ENCODE data around the gene ROBO1.
A peak's percentile ranks its signal among the peaks of the same experiment; 100 is the strongest.
"Not testable (repeated sequence)": the region's sequence is repeated elsewhere in the genome, so short reads cannot be mapped to it uniquely, and the experiment has no call there.

ROBO1 gene

DNA sequence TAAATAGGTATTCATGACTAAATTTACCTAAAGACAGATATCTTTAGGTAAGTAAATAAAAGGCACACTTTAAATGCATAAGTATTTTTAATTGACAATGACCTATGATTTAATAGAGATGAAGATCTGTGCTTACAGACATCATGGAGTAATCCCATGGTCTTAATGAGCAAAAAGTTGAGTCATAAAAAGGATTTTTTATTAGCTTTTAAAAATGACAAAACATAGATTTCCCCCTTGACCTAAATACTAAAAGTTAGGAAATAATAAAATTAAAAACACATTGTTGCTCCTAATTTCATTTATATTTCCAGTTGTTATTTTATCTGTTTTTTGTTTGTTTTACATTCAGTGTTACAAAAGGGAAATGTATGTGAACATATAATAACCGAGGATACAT lies 1005.7 kb downstream of the ROBO1 start:
- no peak for DNase-seq

DNA sequence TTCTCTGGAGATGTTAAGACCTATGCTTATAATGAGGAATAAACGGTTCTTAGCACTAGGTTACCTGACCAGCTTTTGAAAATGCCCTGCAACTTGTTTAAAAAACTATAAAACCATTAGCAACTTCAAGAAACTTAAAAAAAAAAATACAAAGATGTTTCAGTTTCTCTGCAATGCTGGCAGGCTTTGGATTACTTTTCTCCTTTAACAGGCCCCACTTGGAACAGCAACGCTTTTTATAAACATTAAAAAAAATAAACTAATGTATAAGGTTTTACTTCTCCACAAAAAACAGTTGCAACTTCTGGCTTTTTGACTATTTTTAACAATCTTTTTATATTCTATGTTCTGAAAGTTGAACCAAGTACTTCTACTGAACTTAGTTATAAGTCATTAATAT lies 1006.7 kb downstream of the ROBO1 start:
- DNase-seq, result no peak

DNA sequence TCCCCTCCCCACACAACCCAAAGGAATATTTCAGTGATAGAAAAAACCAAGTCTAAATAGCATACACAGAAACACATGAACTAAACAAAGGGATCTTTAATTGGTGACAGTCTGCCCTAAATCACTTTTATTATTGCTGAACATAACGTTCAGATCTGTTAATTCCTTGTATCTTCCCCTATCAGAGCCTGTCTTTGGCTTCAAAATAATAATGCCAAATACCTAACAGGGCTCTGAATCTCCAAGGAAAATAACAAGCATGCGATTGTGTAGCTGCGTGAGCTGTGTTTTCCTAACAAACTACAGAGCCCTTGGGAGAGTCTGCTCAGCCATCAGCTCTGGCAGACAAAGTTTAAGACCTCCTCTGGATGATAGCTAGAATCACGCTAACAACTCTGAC lies 1010.1 kb downstream of the ROBO1 start:
- DNase-seq, result no peak

- no peak for DNase-seq
Measured at GRCh38 chr3:78754066-78754743, 1013.6 kb downstream of the ROBO1 start.

- DNase-seq, result no peak
Measured at GRCh38 chr3:78751266-78751665, 1016.5 kb downstream of the ROBO1 start.

DNA sequence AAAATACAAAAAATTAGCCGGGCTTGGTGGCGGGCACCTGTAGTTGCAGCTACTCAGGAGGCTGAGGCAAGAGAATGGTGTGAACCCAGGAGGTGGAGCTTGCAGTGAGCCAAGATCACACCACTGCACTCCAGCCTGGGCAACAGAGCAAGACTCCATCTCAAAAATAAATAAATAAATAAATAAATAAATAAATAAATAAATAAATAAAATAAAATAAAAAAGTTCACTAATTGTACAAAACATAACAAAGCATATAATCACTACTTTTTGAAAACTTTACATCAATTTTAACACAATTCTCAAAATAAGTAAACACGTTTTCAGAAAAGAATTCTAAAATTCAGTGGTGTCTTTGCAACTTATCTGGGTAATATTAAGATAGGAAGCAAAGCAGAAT lies 1017.5 kb downstream of the ROBO1 start:
- DNase-seq, result not testable (repeated sequence)

DNA sequence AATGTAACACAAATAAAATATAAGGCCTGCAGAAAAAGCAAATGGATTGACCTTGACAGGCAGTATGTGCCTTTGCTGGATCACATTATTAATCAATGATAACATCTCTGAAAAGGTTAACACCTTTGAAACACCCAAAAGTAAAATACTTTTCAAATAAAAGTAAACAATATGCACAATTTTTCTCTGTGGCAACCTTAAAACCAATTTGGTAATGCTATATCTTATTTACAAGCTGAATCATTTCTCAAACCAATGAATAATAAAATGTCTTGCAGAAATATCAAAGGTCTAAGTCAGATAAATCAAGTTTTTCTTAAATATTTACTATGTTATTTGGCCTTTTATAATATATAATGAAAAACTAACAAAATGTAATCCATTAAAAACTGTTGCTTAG lies 1018.7 kb downstream of the ROBO1 start:
- DNase-seq, result no peak

- DNase-seq, result no peak
Measured at GRCh38 chr3:78745847-78746246, 1022.0 kb downstream of the ROBO1 start.

- DNase-seq, result no peak
Measured at GRCh38 chr3:78742491-78742890, 1025.3 kb downstream of the ROBO1 start.

DNA sequence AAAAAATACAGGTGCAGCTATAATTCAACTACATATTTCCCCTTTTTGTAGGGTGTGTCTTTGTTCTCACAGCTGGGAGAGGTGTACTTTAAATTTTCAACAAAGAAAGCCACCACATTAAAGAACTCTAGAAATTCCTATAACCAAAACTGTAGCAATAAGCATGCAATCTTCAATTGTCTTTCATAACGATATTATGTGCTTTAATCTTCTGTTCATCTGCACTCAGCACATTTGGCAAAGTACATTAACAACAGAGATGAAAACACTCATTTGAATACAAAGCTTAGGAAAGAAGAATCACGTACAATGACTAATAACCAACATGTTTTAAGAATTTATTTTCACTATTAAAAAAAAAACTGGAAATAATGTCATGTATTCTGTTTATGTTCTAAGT lies 1025.8 kb downstream of the ROBO1 start:
- no peak for DNase-seq

DNA sequence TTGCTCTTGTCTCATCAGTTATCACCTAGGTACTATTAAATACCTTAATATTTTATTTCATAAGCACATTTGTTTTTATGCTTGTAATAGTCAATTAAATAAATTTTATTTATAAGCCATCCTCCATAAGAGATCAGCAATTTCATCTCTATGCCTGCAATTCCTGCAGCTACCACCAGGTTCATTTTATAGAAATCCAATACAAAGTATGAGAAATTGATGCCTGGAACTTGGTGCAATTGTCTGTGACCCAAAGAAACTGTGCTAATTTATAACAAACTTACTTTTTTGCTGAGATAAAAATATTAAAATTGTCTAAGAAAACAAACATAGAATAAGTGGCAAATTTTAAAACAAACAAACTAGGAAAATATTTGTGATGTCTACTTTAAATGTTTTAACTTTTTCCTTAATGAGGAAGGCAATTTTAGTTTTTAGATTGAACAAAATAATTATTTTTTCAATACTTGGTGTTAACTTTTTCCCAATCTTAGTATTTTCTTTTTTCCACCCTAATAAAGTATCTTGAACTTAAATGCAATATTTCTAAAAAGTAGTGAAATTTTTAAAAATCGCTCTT lies 1026.6 kb downstream of the ROBO1 start:
- peak; percentile 16 to 57 for DNase-seq

DNA sequence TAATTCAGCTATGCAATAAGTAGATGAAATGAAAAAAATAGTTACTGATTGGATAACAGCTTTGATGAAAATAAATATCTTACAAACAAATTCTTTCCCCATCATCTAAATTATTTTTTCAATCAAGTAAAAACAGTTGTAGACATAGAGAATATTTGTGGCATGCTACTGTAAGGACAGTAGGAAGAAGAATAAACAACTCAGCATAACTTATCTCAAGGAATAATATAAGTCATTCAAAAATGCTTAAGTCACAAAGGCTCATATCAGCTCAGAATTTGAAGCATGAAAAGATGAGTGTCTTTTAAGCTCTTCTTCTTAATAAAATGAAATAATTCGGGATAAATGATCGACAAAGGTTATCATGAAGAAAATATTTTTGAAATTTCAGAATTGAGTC lies 1029.0 kb downstream of the ROBO1 start:
- DNase-seq, result no peak

DNA sequence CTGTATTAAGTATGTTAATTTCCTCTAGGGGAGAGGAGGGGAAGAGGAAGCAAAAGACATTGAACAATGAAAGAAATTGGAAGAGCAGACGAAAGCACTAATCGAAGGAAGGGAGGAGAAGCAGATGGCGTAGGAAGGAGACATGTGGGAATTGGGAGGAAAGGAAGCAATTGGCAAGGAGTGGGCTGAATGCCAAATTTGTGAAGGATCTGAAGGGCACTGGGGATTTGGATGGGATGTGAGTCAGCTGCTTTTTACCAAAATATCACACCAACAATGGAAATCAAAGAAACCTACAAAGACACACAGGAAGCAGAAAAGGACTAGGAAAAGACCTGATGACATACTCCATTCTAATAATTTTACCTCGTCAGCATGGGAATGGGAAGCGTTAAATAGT lies 1029.8 kb downstream of the ROBO1 start:
- DNase-seq, result no peak

DNA sequence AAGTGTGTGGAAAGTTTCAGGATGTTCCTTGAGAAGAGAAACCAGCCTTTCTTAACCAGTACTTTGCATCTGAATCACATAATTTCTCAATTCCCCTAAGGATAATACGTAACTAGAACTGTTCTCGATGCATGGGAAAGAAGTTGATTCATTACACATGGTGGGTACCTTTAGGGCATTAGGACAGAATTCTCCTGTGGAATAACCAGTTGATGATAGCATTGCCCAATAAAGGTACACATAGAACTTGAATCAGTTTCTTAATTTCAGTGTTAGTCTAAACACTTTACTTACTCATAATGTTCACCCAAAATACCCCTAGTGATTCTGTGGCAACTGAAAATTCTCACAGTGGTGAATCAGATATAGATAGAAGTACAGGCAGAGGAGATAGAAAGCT lies 1030.9 kb downstream of the ROBO1 start:
- no peak for DNase-seq

DNA sequence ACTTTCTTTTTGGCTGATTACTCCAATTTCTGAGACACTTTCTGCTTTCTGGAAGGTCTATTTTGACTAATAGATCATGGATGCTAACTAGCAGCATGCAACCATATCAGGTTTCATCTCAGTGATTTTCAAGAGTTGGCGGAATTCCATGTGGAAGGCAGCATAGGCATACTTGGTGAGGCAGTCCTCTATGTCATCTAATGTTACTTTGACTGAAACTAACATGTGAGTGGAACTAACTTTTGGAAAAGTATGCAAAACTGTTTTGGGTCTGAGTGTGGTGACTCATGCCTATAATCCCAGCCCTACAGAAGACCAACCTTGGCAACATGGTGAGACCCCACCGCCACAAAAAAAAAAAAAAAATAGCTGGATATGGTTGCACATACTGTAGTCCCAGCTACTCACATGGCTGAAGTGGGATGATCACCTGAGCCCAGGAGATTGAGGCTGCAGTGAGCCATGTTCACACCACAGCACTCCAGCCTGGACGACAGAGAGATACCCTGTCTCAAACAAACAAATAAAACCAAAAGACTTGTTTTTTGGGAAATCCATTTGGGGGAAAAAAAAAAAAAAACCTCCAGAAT lies 1033.7 kb downstream of the ROBO1 start:
- no peak for DNase-seq

GRCh38 chr3:78732893-78733292 lies 1034.9 kb downstream of the ROBO1 start:
- no peak for DNase-seq

GRCh38 chr3:78732471-78732870 lies 1035.3 kb downstream of the ROBO1 start:
- DNase-seq, result no peak

- DNase-seq, result no peak
Measured at GRCh38 chr3:78729946-78730345, 1037.9 kb downstream of the ROBO1 start.

DNA sequence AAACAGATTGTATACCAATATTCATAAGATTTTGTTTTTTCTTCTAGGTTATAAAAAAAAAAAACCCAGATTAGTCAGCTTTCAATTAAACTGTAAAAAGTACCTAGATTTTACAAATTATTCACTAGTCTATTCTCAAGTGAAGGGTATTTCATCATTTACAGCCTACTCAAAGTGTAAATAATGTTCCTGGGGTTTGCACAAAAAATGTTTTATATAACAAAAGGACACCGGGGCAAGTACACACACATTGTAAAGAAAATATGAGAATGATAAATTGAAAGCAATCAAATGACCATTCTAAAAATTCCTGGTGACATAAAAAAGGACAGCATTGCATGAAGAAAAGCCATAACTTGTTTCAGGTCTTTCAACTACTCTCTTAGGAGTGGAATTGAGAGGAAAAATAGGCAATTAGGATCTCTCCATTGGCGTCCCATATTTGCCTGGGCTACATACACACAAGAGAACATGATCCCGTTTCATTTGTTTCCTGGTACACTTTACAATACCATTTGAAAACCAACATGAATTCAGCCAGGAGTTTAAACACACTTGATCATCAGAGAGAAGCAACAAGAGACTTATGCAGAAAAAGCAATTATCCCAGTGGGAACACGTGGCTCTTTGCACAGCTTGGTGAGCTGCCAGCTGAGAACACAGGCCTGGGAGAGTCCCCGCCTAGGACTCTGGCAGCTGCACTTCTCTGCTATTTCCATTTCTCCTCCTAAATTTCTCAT lies 1039.2 kb downstream of the ROBO1 start:
- no peak for DNase-seq

- no peak for DNase-seq
Measured at GRCh38 chr3:78726545-78726944, 1041.3 kb downstream of the ROBO1 start.

DNA sequence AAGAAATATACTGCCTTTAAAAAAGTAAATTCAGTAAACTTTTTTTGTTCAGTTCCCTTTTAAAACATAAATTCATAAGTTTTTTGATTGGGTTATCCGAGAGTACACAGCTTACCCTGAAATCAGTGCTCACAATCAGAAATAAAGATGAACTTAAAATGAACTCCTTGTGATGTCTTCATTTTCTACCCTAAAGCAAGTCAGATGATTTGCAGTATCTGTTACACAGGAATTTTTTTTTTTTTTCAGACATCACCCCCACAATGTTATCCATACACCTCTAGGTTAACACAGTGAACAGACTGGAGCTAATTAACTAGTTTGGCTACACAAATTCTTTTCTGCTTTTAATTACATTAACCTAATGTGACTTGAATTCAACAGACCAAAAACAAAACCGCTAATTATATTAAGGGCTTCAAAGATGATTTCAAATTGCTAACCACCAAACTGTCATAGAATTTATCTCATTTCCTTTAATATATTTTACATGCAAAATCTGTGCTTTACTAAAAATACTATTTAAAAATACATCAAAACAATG lies 1042.0 kb downstream of the ROBO1 start:
- no peak for DNase-seq

DNA sequence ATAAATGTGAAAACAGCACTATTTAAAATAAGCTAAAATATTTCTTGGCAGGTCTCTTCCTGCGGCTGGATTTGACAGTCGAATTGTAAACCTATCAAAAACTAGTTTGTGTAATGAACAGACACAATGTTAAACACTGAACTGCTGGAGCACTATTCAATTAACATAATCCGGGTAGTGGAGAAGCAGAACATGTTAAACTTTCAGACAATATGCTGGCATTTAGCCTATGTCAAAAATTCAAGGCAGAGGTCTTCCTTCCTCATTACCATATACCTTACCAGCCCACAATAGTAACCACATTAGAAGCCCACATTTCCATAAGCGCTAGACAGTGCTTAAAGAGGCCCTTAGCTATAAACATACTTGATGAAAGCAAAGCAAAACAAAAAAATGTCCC lies 1042.9 kb downstream of the ROBO1 start:
- peak; percentile 8 to 16 for DNase-seq

GRCh38 chr3:78724364-78724763 lies 1043.4 kb downstream of the ROBO1 start:
- not testable (repeated sequence) for DNase-seq
